Neural cell (in vitro differentiated cells): ENCODE data around the gene DMWD. TPM values are rescaled to one million over a fixed set of nuclear protein-coding genes. Genes with fewer than 3 reads are reported as not detected.

Source experiments
- H2AFZ ChIP-seq: fragments of 200-600, 300-800 bp; sonication (generic), shearing (Covaris generic); 2 replicates; pipeline ENCODE4 v1.6.0; 2014; ENCODE audit warnings: low read depth, mild to moderate bottlenecking, antibody characterized with exemption, low read length, moderate library complexity
- H3F3A ChIP-seq: fragments of 200-600 bp; shearing (Covaris generic); 2 replicates; pipeline ENCODE4 v1.6.1; 2016; ENCODE audit warnings: mild to moderate bottlenecking, moderate library complexity, mixed read lengths, antibody characterized with exemption, low read length; ENCODE audit not compliant: insufficient read depth, poor library complexity, severe bottlenecking
- H3K27ac ChIP-seq: fragments of 200-600, 300-800 bp; sonication (generic), shearing (Covaris generic); 2 replicates; pipeline ENCODE4 v1.5.1; 2014; ENCODE audit warnings: mild to moderate bottlenecking, low read length, moderate library complexity
- H3K27me3 ChIP-seq: fragments of 300-800, 200-600 bp; sonication (generic), shearing (Covaris generic); 2 replicates; pipeline ENCODE4 v1.6.0; 2014; ENCODE audit warnings: mild to moderate bottlenecking, low read depth, low read length, moderate library complexity; ENCODE audit not compliant: insufficient read depth
- H3K36me3 ChIP-seq: fragments of 300-800, 200-600 bp; sonication (generic), shearing (Covaris generic); 2 replicates; pipeline ENCODE4 v1.5.1; 2014; ENCODE audit warnings: mild to moderate bottlenecking, antibody characterized with exemption, low read length, moderate library complexity; ENCODE audit not compliant: insufficient read depth
- H3K4me2 ChIP-seq: fragments of 300-800, 200-600 bp; sonication (generic), shearing (Covaris generic); 2 replicates; pipeline ENCODE4 v1.6.0; 2014; ENCODE audit warnings: mild to moderate bottlenecking, low read length
- H3K4me3 ChIP-seq: fragments of 300-800, 200-600 bp; sonication (generic), shearing (Covaris generic); 2 replicates; pipeline ENCODE4 v1.5.1; 2014; ENCODE audit warnings: mild to moderate bottlenecking, low read length, moderate library complexity
- H3K79me2 ChIP-seq: fragments of 200-600 bp; shearing (Covaris generic); replicated peaks from 2 replicates; pipeline ENCODE4 v1.6.0; 2014; ENCODE audit warnings: mild to moderate bottlenecking, low read length, moderate library complexity; ENCODE audit not compliant: insufficient read depth
- H3K9ac ChIP-seq: fragments of 300-800, 200-600 bp; sonication (generic), shearing (Covaris generic); 2 replicates; pipeline ENCODE4 v1.6.1; 2016; ENCODE audit warnings: mild to moderate bottlenecking, low read length, mixed read lengths
- H3K9me2 ChIP-seq: fragments of 200-600 bp; shearing (Covaris generic); 2 replicates; pipeline ENCODE4 v1.6.1; 2016; ENCODE audit warnings: mild to moderate bottlenecking, low read length, mixed read lengths; ENCODE audit not compliant: insufficient read depth
- H3K9me3 ChIP-seq: fragments of 200-600, 300-800 bp; sonication (generic), shearing (Covaris generic); 2 replicates; pipeline ENCODE4 v1.6.1; 2016; ENCODE audit warnings: mild to moderate bottlenecking, mixed run types, low read length, moderate library complexity, mixed read lengths
- H4K20me1 ChIP-seq: fragments of 200-600 bp; shearing (Covaris generic); 2 replicates; pipeline ENCODE4 v1.6.1; 2016; ENCODE audit warnings: mild to moderate bottlenecking, mixed run types; ENCODE audit not compliant: insufficient read depth
- EP300 ChIP-seq: fragments of 450-650 bp; conservative IDR thresholded peaks from 2 replicates; pipeline ENCODE4 v1.6.1; 2014; ENCODE audit warnings: antibody characterized with exemption, mild to moderate bottlenecking, moderate library complexity; ENCODE audit not compliant: poor library complexity, severe bottlenecking
- EZH2 ChIP-seq: fragments of 200-600, 300-800 bp; shearing (Covaris generic), sonication (generic); IDR thresholded peaks from 2 replicates; pipeline ENCODE4 v1.6.1; 2014; ENCODE audit warnings: antibody characterized with exemption, low read length, borderline replicate concordance, mild to moderate bottlenecking; ENCODE audit not compliant: insufficient read depth, poor library complexity, severe bottlenecking
- MXI1 ChIP-seq: fragments of 450-650 bp; conservative IDR thresholded peaks from 2 replicates; pipeline ENCODE4 v1.6.1; 2014; ENCODE audit warnings: antibody characterized with exemption, mild to moderate bottlenecking; ENCODE audit not compliant: poor library complexity, severe bottlenecking
- POLR2AphosphoS5 ChIP-seq: IDR thresholded peaks from 2 replicates; pipeline ENCODE4 v1.6.1; 2012
- RAD21 ChIP-seq: fragments of 450-650 bp; conservative IDR thresholded peaks from 2 replicates; pipeline ENCODE4 v1.6.1; 2014; ENCODE audit warnings: antibody characterized with exemption, mild to moderate bottlenecking, moderate library complexity
- REST ChIP-seq: IDR thresholded peaks from 2 replicates; pipeline ENCODE4 v1.6.1; 2012; ENCODE audit warnings: borderline replicate concordance
- SMC3 ChIP-seq: fragments of 450-650 bp; conservative IDR thresholded peaks from 2 replicates; pipeline ENCODE4 v1.6.1; 2014; ENCODE audit warnings: antibody characterized with exemption, mild to moderate bottlenecking, moderate library complexity; ENCODE audit not compliant: poor library complexity
- TAF1 ChIP-seq: IDR thresholded peaks from 2 replicates; pipeline ENCODE4 v1.6.1; 2012; ENCODE audit warnings: low read depth
- polyA plus RNA-seq: library from polyadenylated mRNA; depleted of rRNA; stranded (reverse); fragments of >200 nt; gene quantifications from 2 replicates; pipeline ENCODE4 v1.2.3, GENCODE V29; 2014
- TF ChIP-seq, protein P1 (sequence below): fragments of 450-650 bp; IDR thresholded peaks from 2 replicates; pipeline ENCODE4 v1.5.1; 2014; ENCODE audit warnings: antibody characterized with exemption, mild to moderate bottlenecking, moderate library complexity; ENCODE audit not compliant: poor library complexity, severe bottlenecking

The DMWD gene
- polyA plus RNA-seq, 1 donor from 2014 or later, result 20.4 TPM

- Histone ChIP-seq H3K4me3 (peak overlapping the region; percentile 94), H3K9me2 (no peaks in the 10 kb centered on the region), H3K4me2 (peak overlapping the region; percentile 98), H2AFZ (no peak overlapping the region), H3K9me3 (no peaks in the 10 kb centered on the region), H3K27me3 (no peaks in the 10 kb centered on the region), H4K20me1 (no peaks in the 10 kb centered on the region), H3K79me2 (peaks cover 25% of the 10 kb centered on the region), H3K27ac (no peak overlapping the region), H3K36me3 (peaks cover 6% of the 10 kb centered on the region), H3F3A (no peaks in the 10 kb centered on the region), H3K9ac (peak overlapping the region; percentile 87)
- TF ChIP-seq SMC3, result no peak
- no peak for TF ChIP-seq REST
- TF ChIP-seq, protein P1, sequence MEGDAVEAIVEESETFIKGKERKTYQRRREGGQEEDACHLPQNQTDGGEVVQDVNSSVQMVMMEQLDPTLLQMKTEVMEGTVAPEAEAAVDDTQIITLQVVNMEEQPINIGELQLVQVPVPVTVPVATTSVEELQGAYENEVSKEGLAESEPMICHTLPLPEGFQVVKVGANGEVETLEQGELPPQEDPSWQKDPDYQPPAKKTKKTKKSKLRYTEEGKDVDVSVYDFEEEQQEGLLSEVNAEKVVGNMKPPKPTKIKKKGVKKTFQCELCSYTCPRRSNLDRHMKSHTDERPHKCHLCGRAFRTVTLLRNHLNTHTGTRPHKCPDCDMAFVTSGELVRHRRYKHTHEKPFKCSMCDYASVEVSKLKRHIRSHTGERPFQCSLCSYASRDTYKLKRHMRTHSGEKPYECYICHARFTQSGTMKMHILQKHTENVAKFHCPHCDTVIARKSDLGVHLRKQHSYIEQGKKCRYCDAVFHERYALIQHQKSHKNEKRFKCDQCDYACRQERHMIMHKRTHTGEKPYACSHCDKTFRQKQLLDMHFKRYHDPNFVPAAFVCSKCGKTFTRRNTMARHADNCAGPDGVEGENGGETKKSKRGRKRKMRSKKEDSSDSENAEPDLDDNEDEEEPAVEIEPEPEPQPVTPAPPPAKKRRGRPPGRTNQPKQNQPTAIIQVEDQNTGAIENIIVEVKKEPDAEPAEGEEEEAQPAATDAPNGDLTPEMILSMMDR, result no peak
- no peak for TF ChIP-seq RAD21
- TF ChIP-seq EP300, result no peak
- no peak for TF ChIP-seq POLR2AphosphoS5
- no peak for TF ChIP-seq TAF1
- no peak for TF ChIP-seq EZH2
- no peak for TF ChIP-seq MXI1
These were observed 1.7 kb downstream of the DMWD start for GRCh38 chr19:45790942-45791341.

GRCh38 chr19:45789035-45789786 is 3.4 kb downstream of the DMWD start:
- H4K20me1 ChIP-seq, result no peaks in the 10 kb centered on the region
- H3K9me3 ChIP-seq, result no peaks in the 10 kb centered on the region
- H3K79me2 ChIP-seq, result peaks cover 25% of the 10 kb centered on the region
- no peaks in the 10 kb centered on the region for H3K9me2 ChIP-seq
- no peak for TF ChIP-seq TAF1
- no peak for TF ChIP-seq MXI1
- no peak for TF ChIP-seq EZH2
- no peak for TF ChIP-seq POLR2AphosphoS5
- TF ChIP-seq EP300, result no peak
- TF ChIP-seq, protein P1, result no peak
- no peak for TF ChIP-seq RAD21
- TF ChIP-seq SMC3, result no peak
- no peak for TF ChIP-seq REST
- no peak overlapping the region for H3K4me2 ChIP-seq
- no peak overlapping the region for H3K27ac ChIP-seq
- no peak overlapping the region for H2AFZ ChIP-seq
- H3F3A ChIP-seq, result no peaks in the 10 kb centered on the region
- H3K4me3 ChIP-seq, result no peak overlapping the region
- no peak overlapping the region for H3K9ac ChIP-seq
- peaks cover 6% of the 10 kb centered on the region for H3K36me3 ChIP-seq
- H3K27me3 ChIP-seq, result no peaks in the 10 kb centered on the region
